ENCODE measurements around the gene TST. TPM values are rescaled to one million over a fixed set of nuclear protein-coding genes. Genes with fewer than 3 reads are reported as not detected.

The TST gene
- total and polyA plus RNA-seq, 4 experiments from 2014 or later, result 0.29 to 1.4 (median 0.46) TPM

DNA sequence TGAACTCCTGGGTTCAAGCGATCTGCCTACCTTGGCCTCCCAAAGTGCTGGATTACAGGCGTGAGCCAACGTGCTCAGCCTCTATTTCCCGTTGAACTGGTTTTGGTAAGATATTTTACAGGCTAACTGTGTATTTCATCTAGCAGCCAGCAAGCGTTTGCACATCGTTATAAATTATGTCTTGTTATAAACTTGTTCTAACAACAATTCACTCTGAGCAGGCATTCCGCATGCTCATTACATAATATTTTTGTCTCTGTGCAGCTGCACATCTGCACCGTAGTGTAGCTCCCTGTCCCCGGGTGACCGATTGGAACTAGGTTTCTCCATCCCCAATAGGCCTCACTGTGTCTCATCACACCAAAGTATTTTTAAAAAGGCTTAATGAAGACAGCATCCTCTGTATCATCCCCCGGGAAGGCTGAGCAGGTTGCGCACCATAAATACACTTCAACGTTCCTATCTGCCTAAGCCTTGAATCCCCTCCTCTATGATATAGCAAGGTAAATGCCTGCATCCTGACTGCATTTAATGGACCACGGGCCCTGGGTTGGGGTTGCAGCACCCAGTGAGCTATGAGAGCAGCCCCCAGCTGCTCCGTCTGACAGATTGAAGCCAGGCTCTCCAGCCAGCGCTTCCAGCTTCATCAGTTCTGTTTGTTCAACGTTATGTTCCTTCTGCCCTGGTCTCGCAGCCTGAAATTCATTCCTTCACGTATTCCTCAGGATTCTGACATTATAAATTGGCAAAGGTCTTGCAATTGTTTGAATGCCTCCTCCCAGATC lies 47.7 kb downstream of the TST start:
- H3K4me3 ChIP-seq (ENCODE audit: low read length in 2 of 2), result no peak overlapping the region
- H3K9me3 ChIP-seq (ENCODE audit: control insufficient read depth in 1 of 2, low read length in 2 of 2), result no peaks in the 10 kb centered on the region
- no peaks in the 10 kb centered on the region for H3K36me3 ChIP-seq (ENCODE audit: insufficient read depth, low read length)
- H3K27me3 ChIP-seq (ENCODE audit: insufficient read depth, low read length), result no peaks in the 10 kb centered on the region
- CTCF ChIA-PET (ENCODE audit: partially characterized antibody), result interaction anchor here (1.1 kb wide), 1 partner anchor 195 kb away, joined by 3 read pairs; the partner anchor contains the start of gene IFT27
- no peak overlapping the region for H3K27ac Mint-ChIP-seq
- H3K4me1 Mint-ChIP-seq, result no peaks in the 10 kb centered on the region
- H3K27me3 Mint-ChIP-seq, result peaks cover 1% of the 10 kb centered on the region in 2 donors
- H3K27ac ChIP-seq (ENCODE audit: low read depth, low read length), result no peak overlapping the region
- H3K36me3 Mint-ChIP-seq, result no peaks in the 10 kb centered on the region
- POLR2A ChIA-PET (ENCODE audit: partially characterized antibody), result no interaction called here
- intact Hi-C loops (cut with micrococcal nuclease), result no loop called here
- H3K4me3 Mint-ChIP-seq, result no peak overlapping the region
- H3K9me3 Mint-ChIP-seq, result no peaks in the 10 kb centered on the region
- no peaks in the 10 kb centered on the region for H3K4me1 ChIP-seq (ENCODE audit: insufficient read depth, low read length)
- DNase-seq, result no peak

GRCh38 chr22:36968249-36968964 lies 50.8 kb downstream of the TST start:
- Histone ChIP-seq H3K36me3 (ENCODE audit: insufficient read depth, low read length) (no peaks in the 10 kb centered on the region), H3K4me1 (ENCODE audit: insufficient read depth, low read length) (no peaks in the 10 kb centered on the region), H3K27me3 (ENCODE audit: insufficient read depth, low read length) (no peaks in the 10 kb centered on the region), H3K4me3 (ENCODE audit: low read length in 2 of 2) (no peak overlapping the region), H3K9me3 (ENCODE audit: control insufficient read depth in 1 of 2, low read length in 2 of 2) (no peaks in the 10 kb centered on the region), H3K27ac (ENCODE audit: low read depth, low read length) (no peak overlapping the region)
- H3K4me3 Mint-ChIP-seq, result no peak overlapping the region
- no peaks in the 10 kb centered on the region for H3K4me1 Mint-ChIP-seq
- H3K27me3 Mint-ChIP-seq, result peaks cover 0 to 2% of the 10 kb centered on the region in 2 donors
- DNase-seq, result no peak
- intact Hi-C loops (cut with micrococcal nuclease), result no loop called here
- H3K36me3 Mint-ChIP-seq, result no peaks in the 10 kb centered on the region
- POLR2A ChIA-PET (ENCODE audit: partially characterized antibody), result no interaction called here
- H3K9me3 Mint-ChIP-seq, result no peaks in the 10 kb centered on the region
- H3K27ac Mint-ChIP-seq, result no peak overlapping the region
- CTCF ChIA-PET (ENCODE audit: partially characterized antibody), result interaction anchor here (5.5 kb wide), 1 partner anchor 9 kb away, joined by 30 read pairs; no protein-coding TSS in a partner anchor

- no peak for DNase-seq
- H3K4me3 ChIP-seq (ENCODE audit: low read length in 2 of 2), result no peak overlapping the region
- Mint-ChIP-seq H3K4me3 (no peak overlapping the region), H3K9me3 (no peaks in the 10 kb centered on the region), H3K27me3 (peaks cover 0 to 5% of the 10 kb centered on the region in 2 donors), H3K27ac (no peak overlapping the region), H3K4me1 (no peaks in the 10 kb centered on the region), H3K36me3 (no peaks in the 10 kb centered on the region)
- ChIA-PET CTCF (ENCODE audit: partially characterized antibody) (interaction anchor here (5.5 kb wide), 1 partner anchor 10 kb away, joined by 30 read pairs; no protein-coding TSS in a partner anchor), POLR2A (ENCODE audit: partially characterized antibody) (no interaction called here)
- no peaks in the 10 kb centered on the region for H3K27me3 ChIP-seq (ENCODE audit: insufficient read depth, low read length)
- no peaks in the 10 kb centered on the region for H3K36me3 ChIP-seq (ENCODE audit: insufficient read depth, low read length)
- H3K4me1 ChIP-seq (ENCODE audit: insufficient read depth, low read length), result no peaks in the 10 kb centered on the region
- intact Hi-C loops (cut with micrococcal nuclease), result no loop called here
- no peak overlapping the region for H3K27ac ChIP-seq (ENCODE audit: low read depth, low read length)
- H3K9me3 ChIP-seq (ENCODE audit: control insufficient read depth in 1 of 2, low read length in 2 of 2), result no peaks in the 10 kb centered on the region
Observed at GRCh38 chr22:36966851-36967540, 52.3 kb downstream of the TST start.

DNA sequence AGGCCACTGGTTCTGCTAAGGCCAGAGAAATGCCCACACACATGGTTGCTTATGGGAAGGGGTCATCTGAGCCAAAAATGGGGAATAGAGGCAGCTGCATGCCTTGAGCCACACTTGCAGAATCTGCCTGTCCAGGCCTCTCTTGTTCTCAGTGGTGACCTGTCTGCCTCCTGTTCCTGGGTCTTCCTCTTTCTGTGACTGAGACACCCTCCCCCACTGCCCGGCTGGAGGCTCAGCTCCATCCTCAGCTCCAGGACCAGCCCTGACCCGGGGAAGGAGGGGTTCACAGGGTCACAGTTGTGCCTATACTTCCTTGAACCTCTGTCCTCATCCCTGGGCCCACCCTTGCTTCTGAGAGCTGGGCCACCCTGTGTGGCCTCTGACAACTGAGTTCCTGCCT lies 53.6 kb downstream of the TST start:
- Histone ChIP-seq H3K36me3 (ENCODE audit: insufficient read depth, low read length) (no peaks in the 10 kb centered on the region), H3K27ac (ENCODE audit: low read depth, low read length) (no peak overlapping the region), H3K4me3 (ENCODE audit: low read length in 2 of 2) (no peak overlapping the region), H3K9me3 (ENCODE audit: control insufficient read depth in 1 of 2, low read length in 2 of 2) (no peaks in the 10 kb centered on the region), H3K4me1 (ENCODE audit: insufficient read depth, low read length) (no peaks in the 10 kb centered on the region), H3K27me3 (ENCODE audit: insufficient read depth, low read length) (no peaks in the 10 kb centered on the region)
- Mint-ChIP-seq H3K36me3 (no peaks in the 10 kb centered on the region), H3K9me3 (no peaks in the 10 kb centered on the region), H3K4me3 (no peak overlapping the region), H3K27ac (no peak overlapping the region), H3K27me3 (peaks cover 5 to 10% of the 10 kb centered on the region in 2 donors), H3K4me1 (no peaks in the 10 kb centered on the region)
- ChIA-PET POLR2A (ENCODE audit: partially characterized antibody) (no interaction called here), CTCF (ENCODE audit: partially characterized antibody) (interaction anchor here (5.5 kb wide), 1 partner anchor 12 kb away, joined by 30 read pairs; no protein-coding TSS in a partner anchor)
- intact Hi-C loops (cut with micrococcal nuclease), result no loop called here
- DNase-seq, result no peak

GRCh38 chr22:36964106-36964505 lies 55.1 kb downstream of the TST start:
- Histone ChIP-seq H3K4me1 (ENCODE audit: insufficient read depth, low read length) (no peaks in the 10 kb centered on the region), H3K4me3 (ENCODE audit: low read length in 2 of 2) (no peak overlapping the region), H3K36me3 (ENCODE audit: insufficient read depth, low read length) (no peaks in the 10 kb centered on the region), H3K27me3 (ENCODE audit: insufficient read depth, low read length) (peaks cover 12% of the 10 kb centered on the region), H3K27ac (ENCODE audit: low read depth, low read length) (no peak overlapping the region), H3K9me3 (ENCODE audit: control insufficient read depth in 1 of 2, low read length in 2 of 2) (no peaks in the 10 kb centered on the region)
- Mint-ChIP-seq H3K36me3 (no peaks in the 10 kb centered on the region), H3K27me3 (peaks cover 9 to 16% of the 10 kb centered on the region in 2 donors), H3K27ac (peak overlapping the region in 1 of 7 donors; percentile 29), H3K4me3 (no peak overlapping the region), H3K9me3 (no peaks in the 10 kb centered on the region), H3K4me1 (no peaks in the 10 kb centered on the region)
- CTCF ChIA-PET (ENCODE audit: partially characterized antibody), result interaction anchor here (1.3 to 5.5 kb wide), 3 partner anchors 13 to 108 kb away, joined by 3 to 30 read pairs (median 8); no protein-coding TSS in a partner anchor
- DNase-seq, result no peak
- POLR2A ChIA-PET (ENCODE audit: partially characterized antibody), result interaction anchor here (0.6 to 1.3 kb wide), 2 partner anchors 14 to 111 kb away, joined by 3 read pairs; no protein-coding TSS in a partner anchor
- intact Hi-C loops (cut with micrococcal nuclease), result no loop called here

- Histone ChIP-seq H3K27ac (ENCODE audit: low read depth, low read length) (no peak overlapping the region), H3K9me3 (ENCODE audit: control insufficient read depth in 1 of 2, low read length in 2 of 2) (no peaks in the 10 kb centered on the region), H3K27me3 (ENCODE audit: insufficient read depth, low read length) (peaks cover 12% of the 10 kb centered on the region), H3K4me3 (ENCODE audit: low read length in 2 of 2) (no peak overlapping the region), H3K36me3 (ENCODE audit: insufficient read depth, low read length) (no peaks in the 10 kb centered on the region), H3K4me1 (ENCODE audit: insufficient read depth, low read length) (no peaks in the 10 kb centered on the region)
- Mint-ChIP-seq H3K27me3 (peaks cover 9 to 15% of the 10 kb centered on the region in 2 donors), H3K4me3 (no peak overlapping the region), H3K4me1 (no peaks in the 10 kb centered on the region), H3K36me3 (no peaks in the 10 kb centered on the region), H3K27ac (no peak overlapping the region), H3K9me3 (no peaks in the 10 kb centered on the region)
- DNase-seq, result no peak
- intact Hi-C loops (cut with micrococcal nuclease), result no loop called here
- ChIA-PET POLR2A (ENCODE audit: partially characterized antibody) (no interaction called here), CTCF (ENCODE audit: partially characterized antibody) (interaction anchor here (1.5 to 2.2 kb wide), 2 partner anchors 14 to 107 kb away, joined by 5 to 8 read pairs; no protein-coding TSS in a partner anchor)
Observed at GRCh38 chr22:36963302-36963701, 55.9 kb downstream of the TST start.

DNA sequence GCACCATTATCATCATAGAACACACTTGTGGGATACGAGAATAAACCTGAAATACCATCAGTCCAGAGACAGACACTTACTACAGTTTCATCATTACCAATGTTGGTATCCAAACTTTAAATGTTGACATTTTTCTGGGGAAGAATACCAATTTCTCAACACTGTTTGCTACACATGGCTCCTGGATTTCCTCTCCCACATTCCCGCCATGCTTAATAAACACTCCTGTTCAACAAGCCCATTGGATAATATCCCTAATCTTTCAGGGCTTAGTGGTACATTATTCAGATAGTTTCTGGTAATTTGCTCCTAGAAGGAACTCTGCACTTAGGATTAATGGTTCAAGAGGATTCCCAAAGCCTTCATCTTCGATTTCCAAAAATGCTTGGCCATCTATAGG lies 57.6 kb downstream of the TST start:
- H3K9me3 Mint-ChIP-seq, result peaks cover 0 to 6% (median 4%) of the 10 kb centered on the region in 8 donors
- Histone ChIP-seq H3K27ac (ENCODE audit: low read depth, low read length) (no peak overlapping the region), H3K27me3 (ENCODE audit: insufficient read depth, low read length) (peaks cover 12% of the 10 kb centered on the region), H3K4me3 (ENCODE audit: low read length in 2 of 2) (no peak overlapping the region), H3K4me1 (ENCODE audit: insufficient read depth, low read length) (no peaks in the 10 kb centered on the region), H3K9me3 (ENCODE audit: control insufficient read depth in 1 of 2, low read length in 2 of 2) (no peaks in the 10 kb centered on the region), H3K36me3 (ENCODE audit: insufficient read depth, low read length) (no peaks in the 10 kb centered on the region)
- H3K27ac Mint-ChIP-seq, result peak overlapping the region in 1 of 7 donors; percentile 7
- ChIA-PET CTCF (ENCODE audit: partially characterized antibody) (no interaction called here), POLR2A (ENCODE audit: partially characterized antibody) (no interaction called here)
- no peak for DNase-seq
- H3K36me3 Mint-ChIP-seq, result no peaks in the 10 kb centered on the region
- intact Hi-C loops (cut with micrococcal nuclease), result no loop called here
- H3K4me1 Mint-ChIP-seq, result peaks cover 0 to 2% (median 0%) of the 10 kb centered on the region in 4 donors
- H3K4me3 Mint-ChIP-seq, result no peak overlapping the region
- H3K27me3 Mint-ChIP-seq, result peaks cover 9 to 17% of the 10 kb centered on the region in 2 donors

Data from CD4-positive, alpha-beta memory T cell (primary cell).